OCI-LY7 (cell line): ENCODE data around the gene JAZF1. TPM values are rescaled to one million over a fixed set of nuclear protein-coding genes. Genes with fewer than 3 reads are reported as not detected.

ENCODE experiments used
- BruUV-seq: library from RNA; stranded (reverse); fragments of 400-500 nt; replicated peaks from 2 replicates; lab custom pipeline; 2021; lab: Mats Ljungman, UMichigan
- CTCF ChIA-PET: fragments of 300-600 bp; sonication (Branson Sonifier 250); formaldehyde crosslinking; loops from one replicate; lab custom pipeline; 2022; ENCODE audit warnings: antibody characterized with exemption; ENCODE audit not compliant: unreplicated experiment; lab: Charles Lee
- POLR2A ChIA-PET: fragments of 300-600 bp; sonication (Branson Sonifier 250); formaldehyde crosslinking; loops from one replicate; lab custom pipeline; 2022; ENCODE audit warnings: antibody characterized with exemption; lab: Charles Lee
- DNase-seq: peaks from one replicate; pipeline ENCODE4 v3.0.0-alpha.2; 2015; ENCODE audit warnings: low spot score
- H2AFZ ChIP-seq: fragments of 200-600 bp; sonication (generic), shearing (Covaris generic); 2 replicates; pipeline ENCODE4 v1.6.1; 2014; ENCODE audit warnings: mild to moderate bottlenecking, antibody characterized with exemption, low read length, moderate library complexity
- H3K27ac ChIP-seq: fragments of 200-600 bp; sonication (generic); 2 replicates; pipeline ENCODE4 v1.5.1; 2014; ENCODE audit warnings: mixed run types, low read depth, mild to moderate bottlenecking, moderate library complexity, low read length, inconsistent platforms; ENCODE audit not compliant: poor library complexity, severe bottlenecking
- H3K36me3 ChIP-seq: fragments of 200-600 bp; sonication (generic); 2 replicates; pipeline ENCODE4 v1.6.1; 2014; ENCODE audit warnings: mild to moderate bottlenecking, antibody characterized with exemption, low read length, moderate library complexity, mixed read lengths; ENCODE audit not compliant: insufficient read depth
- H3K4me1 ChIP-seq: fragments of 200-600 bp; sonication (generic); 2 replicates; pipeline ENCODE4 v1.5.1; 2014; ENCODE audit warnings: mild to moderate bottlenecking, low read length; ENCODE audit not compliant: insufficient read depth, poor library complexity, severe bottlenecking
- H3K4me2 ChIP-seq: fragments of 200-600 bp; sonication (generic); 2 replicates; pipeline ENCODE4 v1.6.1; 2014; ENCODE audit warnings: mild to moderate bottlenecking, low read length
- H3K4me3 ChIP-seq: fragments of 200-600 bp; sonication (generic); 2 replicates; pipeline ENCODE4 v1.5.1; 2014; ENCODE audit warnings: mild to moderate bottlenecking, low read depth, low read length; ENCODE audit not compliant: poor library complexity, severe bottlenecking
- H3K79me2 ChIP-seq: fragments of 200-600 bp; sonication (generic); 2 replicates; pipeline ENCODE4 v1.6.1; 2016; ENCODE audit warnings: low read depth, mild to moderate bottlenecking, low read length, moderate library complexity, mixed read lengths; ENCODE audit not compliant: insufficient read depth
- H3K9me2 ChIP-seq: fragments of 200-600 bp; sonication (generic); 2 replicates; pipeline ENCODE4 v1.6.1; 2016; ENCODE audit warnings: mild to moderate bottlenecking, low read length, mixed read lengths; ENCODE audit not compliant: insufficient read depth
- H3K9me3 ChIP-seq: fragments of 200-600 bp; sonication (generic); 2 replicates; pipeline ENCODE4 v1.6.1; 2014; ENCODE audit warnings: mild to moderate bottlenecking, mixed run types, low read length, mixed read lengths
- H4K20me1 ChIP-seq: fragments of 200-600 bp; sonication (generic); 2 replicates; pipeline ENCODE4 v1.6.1; 2014; ENCODE audit warnings: mild to moderate bottlenecking, antibody characterized with exemption, low read length, moderate library complexity, mixed read lengths; ENCODE audit not compliant: insufficient read depth
- EZH2phosphoT487 ChIP-seq: fragments of 200-600 bp; sonication (generic); IDR thresholded peaks from 2 replicates; pipeline ENCODE4 v1.6.1; 2018; ENCODE audit warnings: low read depth, borderline replicate concordance, mild to moderate bottlenecking, mixed run types, antibody characterized with exemption, low read length, moderate library complexity, mixed read lengths
- intact Hi-C: fragments of 100-400 bp; cut with micrococcal nuclease; formaldehyde crosslinking; loops from one replicate; pipeline ENCODE4 v1.10.0; 2022; ENCODE audit not compliant: unreplicated experiment
- total RNA-seq, 2 experiments: library from RNA; depleted of rRNA in 1 of 2; stranded (reverse); fragments of >200 nt in 1 of 2; shearing (Covaris generic) in 1 of 2; gene quantifications; 2 replicates each; pipeline ENCODE4 v1.2.3, GENCODE V29; 2014 to 2022
- TF ChIP-seq, protein P1 (sequence below): fragments of 200-600 bp; sonication (generic); conservative IDR thresholded peaks from 2 replicates; pipeline ENCODE4 v1.5.1; 2014; ENCODE audit warnings: mild to moderate bottlenecking, antibody characterized with exemption, low read length, moderate library complexity, mixed read lengths

Gene JAZF1
- total RNA-seq, 2 experiments from 2014 or later = 6.3 to 25.0 TPM

DNA sequence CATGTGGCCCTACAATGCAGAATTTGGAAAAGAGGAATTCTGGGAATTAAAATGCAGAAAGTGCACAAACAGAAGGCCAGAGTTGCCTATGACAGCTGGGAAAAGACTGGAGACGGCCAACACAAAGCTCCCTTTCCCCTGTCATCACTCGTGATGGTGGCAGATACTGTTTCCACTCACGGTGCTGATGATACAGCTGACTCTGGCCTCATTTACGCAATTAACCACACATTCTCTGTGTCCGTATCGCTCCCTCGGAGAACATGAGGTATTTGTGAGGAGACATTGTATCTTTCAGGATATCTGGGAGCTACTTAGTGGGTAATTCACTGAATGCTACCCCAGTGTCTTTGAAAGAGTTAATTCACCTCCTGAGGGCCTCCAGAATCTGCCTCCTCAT, 267.8 kb downstream of the JAZF1 start:
- CTCF ChIA-PET = no interaction called here
- intact Hi-C loops = no loop called here
- Histone ChIP-seq H3K36me3 (peaks cover 6% of the 10 kb centered on the region; the same call in 1 of the 2 replicates), H3K9me2 (no peaks in the 10 kb centered on the region), H3K79me2 (no peaks in the 10 kb centered on the region), H3K4me1 (peaks cover 5% of the 10 kb centered on the region), H3K4me2 (no peak overlapping the region), H2AFZ (no peak overlapping the region), H3K9me3 (peaks cover 4% of the 10 kb centered on the region; the same call in 1 of the 2 replicates), H3K4me3 (no peak overlapping the region), H4K20me1 (no peaks in the 10 kb centered on the region), H3K27ac (no peak overlapping the region)
- no TSS peak for BruUV-seq
- POLR2A ChIA-PET = no interaction called here
- TF ChIP-seq, protein P1, sequence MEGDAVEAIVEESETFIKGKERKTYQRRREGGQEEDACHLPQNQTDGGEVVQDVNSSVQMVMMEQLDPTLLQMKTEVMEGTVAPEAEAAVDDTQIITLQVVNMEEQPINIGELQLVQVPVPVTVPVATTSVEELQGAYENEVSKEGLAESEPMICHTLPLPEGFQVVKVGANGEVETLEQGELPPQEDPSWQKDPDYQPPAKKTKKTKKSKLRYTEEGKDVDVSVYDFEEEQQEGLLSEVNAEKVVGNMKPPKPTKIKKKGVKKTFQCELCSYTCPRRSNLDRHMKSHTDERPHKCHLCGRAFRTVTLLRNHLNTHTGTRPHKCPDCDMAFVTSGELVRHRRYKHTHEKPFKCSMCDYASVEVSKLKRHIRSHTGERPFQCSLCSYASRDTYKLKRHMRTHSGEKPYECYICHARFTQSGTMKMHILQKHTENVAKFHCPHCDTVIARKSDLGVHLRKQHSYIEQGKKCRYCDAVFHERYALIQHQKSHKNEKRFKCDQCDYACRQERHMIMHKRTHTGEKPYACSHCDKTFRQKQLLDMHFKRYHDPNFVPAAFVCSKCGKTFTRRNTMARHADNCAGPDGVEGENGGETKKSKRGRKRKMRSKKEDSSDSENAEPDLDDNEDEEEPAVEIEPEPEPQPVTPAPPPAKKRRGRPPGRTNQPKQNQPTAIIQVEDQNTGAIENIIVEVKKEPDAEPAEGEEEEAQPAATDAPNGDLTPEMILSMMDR = no peak
- no peak for TF ChIP-seq EZH2phosphoT487
- DNase-seq = no peak

DNA sequence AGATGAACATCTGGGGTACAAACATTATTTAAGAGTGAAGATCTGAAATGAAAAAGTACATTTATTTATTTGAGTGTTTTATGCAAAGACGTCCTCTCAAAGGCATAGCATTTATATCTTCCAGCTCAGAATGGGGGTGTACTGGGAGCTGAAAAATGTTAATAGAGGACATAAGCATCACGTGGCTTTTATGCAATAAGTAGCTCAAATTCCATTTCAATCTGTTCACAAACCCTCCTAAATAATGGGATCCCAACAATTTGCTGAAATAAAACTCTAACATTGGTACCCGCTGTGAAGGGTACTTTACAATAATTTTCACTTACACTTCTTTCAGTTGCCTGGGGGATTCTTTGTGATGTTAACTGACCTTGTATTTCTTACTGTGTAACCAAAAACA, 268.7 kb downstream of the JAZF1 start:
- no TSS peak for BruUV-seq
- intact Hi-C loops = no loop called here
- H4K20me1 ChIP-seq = no peaks in the 10 kb centered on the region
- H3K9me2 ChIP-seq = no peaks in the 10 kb centered on the region
- H3K79me2 ChIP-seq = no peaks in the 10 kb centered on the region
- no peak for DNase-seq
- H3K4me2 ChIP-seq = no peak overlapping the region
- no peak overlapping the region for H3K4me3 ChIP-seq
- no peak for TF ChIP-seq EZH2phosphoT487
- TF ChIP-seq, protein P1 = no peak
- peaks cover 4% of the 10 kb centered on the region; the same call in 1 of the 2 replicates for H3K9me3 ChIP-seq
- ChIA-PET POLR2A (interaction anchor here (0.9 to 2.8 kb wide), 4 partner anchors 8 to 211 kb away, joined by 3 to 12 read pairs (median 8); no protein-coding TSS in a partner anchor), CTCF (no interaction called here)
- peaks cover under 1% of the 10 kb centered on the region for H3K4me1 ChIP-seq
- H3K27ac ChIP-seq = no peak overlapping the region
- H3K36me3 ChIP-seq = peaks cover 4% of the 10 kb centered on the region; the same call in 1 of the 2 replicates
- no peak overlapping the region for H2AFZ ChIP-seq

DNA sequence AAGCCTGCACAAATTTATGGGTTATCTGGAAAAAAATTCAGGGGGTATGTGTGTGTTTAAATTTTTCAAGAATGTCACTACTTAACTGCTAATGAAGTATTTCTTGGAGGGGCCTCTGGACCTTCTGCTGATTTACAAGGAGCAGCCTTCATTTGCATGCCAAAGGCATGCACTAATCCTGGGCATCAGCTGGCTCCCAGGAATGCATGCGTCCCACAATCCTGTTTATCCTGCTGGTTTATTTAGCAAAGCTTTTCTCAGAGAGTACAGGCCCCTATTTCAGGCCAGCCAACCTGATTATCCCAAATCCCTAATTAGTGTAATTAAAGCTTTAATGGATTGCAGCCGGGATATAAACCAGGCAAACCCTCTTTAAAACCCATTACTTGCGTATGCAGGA, 270.3 kb downstream of the JAZF1 start:
- Histone ChIP-seq H4K20me1 (no peaks in the 10 kb centered on the region), H3K36me3 (no peaks in the 10 kb centered on the region), H3K9me2 (no peaks in the 10 kb centered on the region), H3K27ac (no peak overlapping the region), H3K9me3 (no peaks in the 10 kb centered on the region), H3K4me1 (peaks cover 8% of the 10 kb centered on the region), H2AFZ (no peak overlapping the region), H3K4me2 (no peak overlapping the region), H3K79me2 (no peaks in the 10 kb centered on the region), H3K4me3 (no peak overlapping the region)
- TF ChIP-seq EZH2phosphoT487 = no peak
- TF ChIP-seq, protein P1 = no peak
- intact Hi-C loops = no loop called here
- CTCF ChIA-PET = no interaction called here
- POLR2A ChIA-PET = interaction anchor here (1.4 to 2.8 kb wide), 4 partner anchors 8 to 13 kb away, joined by 3 to 12 read pairs (median 8); no protein-coding TSS in a partner anchor
- no peak for DNase-seq
- BruUV-seq = no TSS peak
